Endothelial cell of umbilical vein (primary cell): ENCODE measurements around the gene MDP1. TPM values are rescaled to one million over a fixed set of nuclear protein-coding genes. Genes with fewer than 3 reads are reported as not detected.

Experiments
- BruUV-seq: library from RNA; stranded (reverse); fragments of 400-500 nt; replicated peaks from 2 replicates; lab custom pipeline; 2021; lab: Mats Ljungman, UMichigan
- CTCF ChIA-PET: fragments of 300-600, 350-600 bp; sonication (Branson Sonifier 250); formaldehyde crosslinking; loops from one replicate; lab custom pipeline; 2021; ENCODE audit warnings: antibody characterized with exemption, inconsistent platforms; lab: Charles Lee
- POLR2A ChIA-PET: fragments of 300-600, 350-600 bp; sonication (Branson Sonifier 250); formaldehyde crosslinking; loops from one replicate; lab custom pipeline; 2021; ENCODE audit warnings: antibody characterized with exemption, inconsistent platforms; lab: Charles Lee
- DNase-seq: peaks from one replicate; pipeline ENCODE4 v3.0.0-alpha.2; 2011; ENCODE audit warnings: low read depth, low spot score
- FAIRE-seq: peaks from 2 replicates; lab custom pipeline; 2011; peaks lifted over from hg19 to GRCh38; lab: Jason Lieb, UNC
- H2AFZ ChIP-seq: 2 replicates; pipeline ENCODE4 v1.6.0; 2012; ENCODE audit warnings: low read depth, low read length, control low read depth, inconsistent platforms
- H3K27ac ChIP-seq: 2 replicates; pipeline ENCODE4 v1.5.1; 2011; ENCODE audit warnings: low read depth, mild to moderate bottlenecking, control low read depth, low read length, moderate library complexity; ENCODE audit not compliant: insufficient read depth
- H3K27me3 ChIP-seq, 2 experiments: 2 replicates each; pipeline versions ENCODE4 v1.6.0 to v1.6.1; 2011; ENCODE audit warnings: low read length in 2 of 2, mixed read lengths in 1 of 2; ENCODE audit not compliant: control insufficient read depth in 2 of 2, insufficient read depth in 2 of 2
- H3K36me3 ChIP-seq, 2 experiments: 2 replicates in 1 of 2; 3 replicates in 1 of 2; pipeline ENCODE4 v1.5.1; 2011; ENCODE audit warnings: low read length in 2 of 2, mild to moderate bottlenecking in 1 of 2, moderate library complexity in 1 of 2; ENCODE audit not compliant: control insufficient read depth in 2 of 2, insufficient read depth in 2 of 2; ENCODE audit errors: extremely low read depth in 1 of 2
- H3K4me1 ChIP-seq: 3 replicates; pipeline ENCODE4 v1.5.1; 2011; ENCODE audit warnings: mild to moderate bottlenecking, low read length; ENCODE audit not compliant: control insufficient read depth, insufficient read depth; ENCODE audit errors: extremely low read depth
- H3K4me2 ChIP-seq: 2 replicates; pipeline ENCODE4 v1.6.1; 2011; ENCODE audit warnings: low read length, control low read depth, mixed read lengths; ENCODE audit not compliant: insufficient read depth
- H3K4me3 ChIP-seq, 3 experiments: fragments of 200-600 bp in 1 of 3; sonication (generic), shearing (Covaris generic) in 1 of 3; replicated peaks in 1 of 3; 2 replicates each; pipeline ENCODE4 v1.5.1; 2011 to 2016; ENCODE audit warnings: control low read depth in 3 of 3, low read length in 3 of 3, mild to moderate bottlenecking in 2 of 3, inconsistent platforms in 1 of 3, low read depth in 1 of 3, moderate library complexity in 1 of 3; ENCODE audit not compliant: insufficient read depth in 1 of 3
- H3K79me2 ChIP-seq: 2 replicates; pipeline ENCODE4 v1.6.0; 2012; ENCODE audit warnings: low read length, inconsistent platforms; ENCODE audit not compliant: control insufficient read depth, insufficient read depth
- H3K9ac ChIP-seq: replicated peaks from 2 replicates; pipeline ENCODE3; 2011; ENCODE audit warnings: low read length, control low read depth; ENCODE audit not compliant: insufficient read depth; ENCODE audit errors: extremely low read depth
- H3K9me1 ChIP-seq: replicated peaks from 3 replicates; pipeline ENCODE4 v1.6.0; 2011; ENCODE audit warnings: mild to moderate bottlenecking, low read length; ENCODE audit not compliant: control insufficient read depth, insufficient read depth; ENCODE audit errors: extremely low read depth
- H3K9me3 ChIP-seq: replicated peaks from 2 replicates; pipeline ENCODE4 v1.5.1; 2012; ENCODE audit warnings: low read length, inconsistent platforms; ENCODE audit not compliant: control insufficient read depth, insufficient read depth
- H4K20me1 ChIP-seq: replicated peaks from 2 replicates; pipeline ENCODE3; 2011; ENCODE audit warnings: mild to moderate bottlenecking, low read length; ENCODE audit not compliant: control insufficient read depth, insufficient read depth; ENCODE audit errors: extremely low read depth
- CTCF ChIP-seq, 2 donors: IDR thresholded peaks; 1 replicate in 1 of 2; 2 replicates in 1 of 2; pipeline ENCODE4 v1.5.1; 2011; ENCODE audit warnings: low read length in 2 of 2, mild to moderate bottlenecking in 2 of 2, moderate library complexity in 2 of 2, control low read depth in 1 of 2, inconsistent platforms in 1 of 2, low read depth in 1 of 2; ENCODE audit not compliant: insufficient read depth in 1 of 2; ENCODE audit errors: extremely low read depth in 1 of 2
- EZH2 ChIP-seq: IDR thresholded peaks from 2 replicates; pipeline ENCODE4 v1.6.1; 2012; ENCODE audit warnings: borderline replicate concordance, low read depth, mild to moderate bottlenecking, moderate library complexity, low read length, inconsistent platforms; ENCODE audit not compliant: severe bottlenecking
- FOS ChIP-seq: IDR thresholded peaks from 2 replicates; pipeline ENCODE4 v1.6.1; 2011; ENCODE audit warnings: mild to moderate bottlenecking, low read length, moderate library complexity, borderline replicate concordance; ENCODE audit not compliant: insufficient read depth
- GATA2 ChIP-seq: IDR thresholded peaks from 2 replicates; pipeline ENCODE4 v1.7.0; 2011; ENCODE audit warnings: low read depth, mild to moderate bottlenecking, moderate library complexity, mixed read lengths, low read length; ENCODE audit not compliant: insufficient read length, insufficient read depth
- JUN ChIP-seq: IDR thresholded peaks from 2 replicates; pipeline ENCODE4 v1.6.1; 2011; ENCODE audit warnings: borderline replicate concordance, low read depth; ENCODE audit not compliant: insufficient read length, insufficient read depth
- MAX ChIP-seq: IDR thresholded peaks from 2 replicates; pipeline ENCODE4 v1.6.1; 2011; ENCODE audit not compliant: insufficient read depth, insufficient read length
- POLR2A ChIP-seq: IDR thresholded peaks from 2 replicates; pipeline ENCODE4 v1.6.1; 2012; ENCODE audit warnings: low read depth, mild to moderate bottlenecking, control low read depth, low read length
- POLR2AphosphoS5 ChIP-seq: IDR thresholded peaks from 2 replicates; pipeline ENCODE4 v1.6.1; 2012; ENCODE audit warnings: low read depth, mild to moderate bottlenecking, control low read depth, low read length, moderate library complexity; ENCODE audit not compliant: insufficient read depth
- dilution Hi-C: fragments of 300-500 bp; cut with MboI; formaldehyde crosslinking; loops from one replicate; pipeline ENCODE4 v1.15.0; 2019; ENCODE audit warnings: low sequenced_read_pairs; ENCODE audit not compliant: extremely low pct_ligation_motif_present
- intact Hi-C: fragments of 100-400 bp; cut with micrococcal nuclease; formaldehyde crosslinking; loops from one replicate; pipeline ENCODE4 v1.10.0; 2022
- polyA plus RNA-seq, 4 experiments: library from polyadenylated mRNA; depleted of rRNA in 3 of 4; stranded (reverse) in 3 of 4; unstranded in 1 of 4; fragments of >200 nt; gene quantifications; 2 replicates each; pipeline versions ENCODE4 v1.2.1 to v1.2.3, GENCODE V29; 2011 to 2012; ENCODE audit warnings: missing spikeins in 1 of 4
- total RNA-seq: library from RNA; stranded (reverse); gene quantifications from 2 replicates; pipeline ENCODE4 v1.2.3, GENCODE V29; 2021

Gene MDP1
- total and polyA plus RNA-seq, 2 donors (not counting 3 experiments of a cell fraction or from before 2014, with no cell fraction given): 8.1 to 22.7 TPM

DNA sequence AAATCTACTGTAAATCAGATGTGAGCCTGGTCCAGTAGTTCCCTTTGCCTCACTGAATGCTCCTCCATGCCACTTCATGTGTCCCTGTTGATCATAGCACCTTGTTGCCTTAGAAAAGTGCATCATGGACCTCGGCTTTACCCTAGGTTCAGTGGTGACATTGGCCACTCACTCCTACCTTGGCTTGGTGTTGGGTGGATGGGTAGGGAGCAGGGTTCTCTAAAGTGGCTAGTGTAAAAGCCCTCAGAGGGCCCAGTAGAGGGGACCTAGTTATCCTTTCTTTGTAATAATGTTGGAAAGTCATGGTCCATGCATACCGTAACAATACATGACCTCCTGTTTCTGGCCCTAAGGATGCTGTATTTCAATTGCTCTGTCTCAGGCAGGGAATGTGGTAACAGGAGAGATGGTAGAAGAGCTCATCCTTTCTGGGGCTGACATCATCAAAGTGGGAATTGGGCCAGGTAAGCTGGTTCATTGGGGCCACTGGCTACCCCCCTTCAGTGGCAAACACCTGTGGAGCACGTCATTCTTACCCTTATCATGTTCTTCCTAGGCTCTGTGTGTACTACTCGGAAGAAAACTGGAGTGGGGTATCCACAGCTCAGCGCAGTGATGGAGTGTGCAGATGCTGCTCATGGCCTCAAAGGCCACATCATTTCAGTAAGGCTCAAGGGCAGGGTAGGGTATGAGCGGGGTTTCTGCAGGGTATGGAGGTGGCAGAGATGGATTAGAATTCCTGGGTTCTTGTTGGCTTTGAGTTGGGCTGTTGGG lies 21.0 kb upstream of the MDP1 start:
- Histone ChIP-seq H4K20me1 (no peaks in the 10 kb centered on the region), H3K9me3 (no peaks in the 10 kb centered on the region), H3K79me2 (peaks cover 40% of the 10 kb centered on the region), H3K36me3 (peaks cover 8 to 33% of the 10 kb centered on the region in 2 experiments), H3K9ac (no peak overlapping the region), H3K27me3 (no peaks in the 10 kb centered on the region), H3K27ac (no peak overlapping the region), H3K4me1 (peaks cover 41% of the 10 kb centered on the region), H3K9me1 (no peaks in the 10 kb centered on the region), H3K4me3 (no peak overlapping the region), H2AFZ (no peak overlapping the region), H3K4me2 (no peak overlapping the region)
- dilution Hi-C loops: no loop called here
- BruUV-seq: no TSS peak
- no peak for FAIRE-seq
- no peak for DNase-seq
- CTCF ChIA-PET: interaction anchor here (3.6 to 4.2 kb wide), 2 partner anchors 21 to 60 kb away, joined by 16 to 20 read pairs; partner anchors contain the start of gene MDP1
- TF ChIP-seq EZH2: no peak
- no peak for TF ChIP-seq JUN
- TF ChIP-seq POLR2AphosphoS5: no peak
- TF ChIP-seq GATA2: no peak
- TF ChIP-seq CTCF (IDR thresholded peaks at IDR 0.05; ENCODE audit: extremely low read depth in 1 of 2, insufficient read depth in 1 of 2, low read depth in 1 of 2, low read length in 2 of 2): no peak
- no peak for TF ChIP-seq MAX
- no peak for TF ChIP-seq POLR2A
- TF ChIP-seq FOS: no peak
- intact Hi-C loops: no loop called here
- POLR2A ChIA-PET: no interaction called here
